Thyroid gland (tissue), 4 donors: ENCODE data around the gene ERI2. TPM values are rescaled to one million over a fixed set of nuclear protein-coding genes. Genes with fewer than 3 reads are reported as not detected.

Source experiments
- DNase-seq, 2 donors: peaks; one replicate each; pipeline ENCODE4 v3.0.0-alpha.2; 2019
- H3K27ac ChIP-seq, 3 donors: fragments of 200-600 bp; sonication (generic); 1 replicate in 2 of 3; 2 replicates in 1 of 3; pipeline ENCODE4 v1.5.1; 2016 to 2019; ENCODE audit warnings: mild to moderate bottlenecking in 1 of 3, moderate library complexity in 1 of 3
- H3K27me3 ChIP-seq: fragments of 200-600 bp; sonication (generic); one replicate; pipeline ENCODE4 v1.5.1; 2019
- H3K36me3 ChIP-seq, 2 donors: fragments of 200-600 bp; sonication (generic); one replicate each; pipeline ENCODE4 v1.5.1; 2016 to 2019
- H3K4me1 ChIP-seq, 2 donors: fragments of 200-600 bp; sonication (generic); one replicate each; pipeline ENCODE4 v1.5.1; 2017 to 2019
- H3K4me3 ChIP-seq, 3 donors: fragments of 200-600 bp; sonication (generic); replicated peaks in 1 of 3; 1 replicate in 2 of 3; 2 replicates in 1 of 3; pipeline ENCODE4 v1.5.1; 2016; ENCODE audit warnings: mild to moderate bottlenecking in 1 of 3
- H3K9me3 ChIP-seq: fragments of 200-600 bp; sonication (generic); one replicate; pipeline ENCODE4 v1.5.1; 2017
- CTCF ChIP-seq, 6 experiments: fragments of 200-600 bp in 3 of 6; fragments of 450-650 bp in 3 of 6; sonication (generic) in 3 of 6; IDR thresholded peaks; one replicate each; pipeline ENCODE4 v1.5.1; 2016 to 2019; ENCODE audit warnings: antibody characterized with exemption in 6 of 6, mild to moderate bottlenecking in 2 of 6, inconsistent platforms in 1 of 6, moderate library complexity in 1 of 6
- POLR2A ChIP-seq, 2 donors: fragments of 450-650 bp; IDR thresholded peaks; one replicate each; pipeline ENCODE4 v1.6.1; 2017; ENCODE audit warnings: antibody characterized with exemption in 2 of 2, mild to moderate bottlenecking in 2 of 2, moderate library complexity in 1 of 2
- WGBS, 2 donors: methylation state at CpG; one replicate each; pipeline ENCODE4 v1.1.5; 2017; 5-methylcytosine and 5-hydroxymethylcytosine counted together
- intact Hi-C: fragments of 100-400 bp; cut with DNase I; formaldehyde crosslinking; loops from one replicate; pipeline ENCODE4 v1.15.1; 2023
- total RNA-seq, 4 donors: library from RNA; depleted of rRNA; stranded (reverse); fragments of >200 nt; gene quantifications; one replicate each; pipeline ENCODE4 v1.2.3, GENCODE V29; 2016

The ERI2 gene
- total RNA-seq, 4 donors from 2014 or later: 22.2 to 31.4 (median 25.3) TPM

- H3K36me3 ChIP-seq: no peaks in the 10 kb centered on the region
- no peak overlapping the region for H3K4me3 ChIP-seq
- H3K27me3 ChIP-seq: no peaks in the 10 kb centered on the region
- 70 to 80% methylated on average over 1 of the region's 1 CpG for WGBS, 2 donors
- no peaks in the 10 kb centered on the region for H3K9me3 ChIP-seq
- intact Hi-C loops: no loop called here
- no peak for DNase-seq
- no peaks in the 10 kb centered on the region for H3K4me1 ChIP-seq
- no peak for TF ChIP-seq CTCF (IDR thresholded peaks at IDR 0.05)
- no peak for TF ChIP-seq POLR2A (IDR thresholded peaks at IDR 0.05)
- no peak overlapping the region for H3K27ac ChIP-seq
These were observed 32.0 kb upstream of the ERI2 start for GRCh38 chr16:20838240-20838639.

- DNase-seq: no peak
- Histone ChIP-seq H3K4me1 (no peaks in the 10 kb centered on the region), H3K27me3 (no peaks in the 10 kb centered on the region), H3K4me3 (no peak overlapping the region), H3K27ac (no peak overlapping the region), H3K9me3 (no peaks in the 10 kb centered on the region), H3K36me3 (no peaks in the 10 kb centered on the region)
- 90 to 95% methylated on average over 2 of the region's 2 CpGs for WGBS, 2 donors
- TF ChIP-seq CTCF (IDR thresholded peaks at IDR 0.05): no peak
- no peak for TF ChIP-seq POLR2A (IDR thresholded peaks at IDR 0.05)
- intact Hi-C loops: no loop called here
These were observed 26.8 kb upstream of the ERI2 start for GRCh38 chr16:20833086-20833485.

GRCh38 chr16:20830372-20830771 lies 24.1 kb upstream of the ERI2 start:
- 94 to 100% methylated on average over 1 of the region's 1 CpG for WGBS, 2 donors

GRCh38 chr16:20829536-20829935 lies 23.3 kb upstream of the ERI2 start:
- TF ChIP-seq CTCF (IDR thresholded peaks at IDR 0.05): no peak
- no peak for TF ChIP-seq POLR2A (IDR thresholded peaks at IDR 0.05)
- H3K27me3 ChIP-seq: no peaks in the 10 kb centered on the region
- DNase-seq: no peak
- H3K4me1 ChIP-seq: no peaks in the 10 kb centered on the region
- no peaks in the 10 kb centered on the region for H3K9me3 ChIP-seq
- H3K4me3 ChIP-seq: no peak overlapping the region
- H3K27ac ChIP-seq: no peak overlapping the region
- no peaks in the 10 kb centered on the region for H3K36me3 ChIP-seq
- intact Hi-C loops: no loop called here
- WGBS, 2 donors: 91 to 97% methylated on average over 1 of the region's 1 CpG

More at GRCh38 chr16:20830372-20830771, 24.1 kb upstream of the ERI2 start:
- no peak for DNase-seq
- intact Hi-C loops: no loop called here
- TF ChIP-seq CTCF (IDR thresholded peaks at IDR 0.05): no peak
- no peak for TF ChIP-seq POLR2A (IDR thresholded peaks at IDR 0.05)
- Histone ChIP-seq H3K4me1 (no peaks in the 10 kb centered on the region), H3K9me3 (no peaks in the 10 kb centered on the region), H3K27me3 (no peaks in the 10 kb centered on the region), H3K27ac (no peak overlapping the region), H3K4me3 (no peak overlapping the region), H3K36me3 (no peaks in the 10 kb centered on the region)

GRCh38 chr16:20826039-20826566 lies 19.8 kb upstream of the ERI2 start:
- Histone ChIP-seq H3K27me3 (no peaks in the 10 kb centered on the region), H3K9me3 (no peaks in the 10 kb centered on the region), H3K4me3 (no peak overlapping the region), H3K4me1 (no peaks in the 10 kb centered on the region), H3K36me3 (no peaks in the 10 kb centered on the region), H3K27ac (no peak overlapping the region)
- TF ChIP-seq POLR2A (IDR thresholded peaks at IDR 0.05) (no peak), CTCF (IDR thresholded peaks at IDR 0.05) (no peak)
- 88 to 96% methylated on average over 3 of the region's 3 CpGs for WGBS, 2 donors
- intact Hi-C loops: no loop called here
- no peak for DNase-seq
